Measurements from ENCODE around the gene IFNL1. TPM values are rescaled to one million over a fixed set of nuclear protein-coding genes. Genes with fewer than 3 reads are reported as not detected.
A peak's percentile ranks its signal among the peaks of the same experiment; 100 is the strongest.

The IFNL1 gene
- total and polyA plus RNA-seq, 11 donors = not detected

DNA sequence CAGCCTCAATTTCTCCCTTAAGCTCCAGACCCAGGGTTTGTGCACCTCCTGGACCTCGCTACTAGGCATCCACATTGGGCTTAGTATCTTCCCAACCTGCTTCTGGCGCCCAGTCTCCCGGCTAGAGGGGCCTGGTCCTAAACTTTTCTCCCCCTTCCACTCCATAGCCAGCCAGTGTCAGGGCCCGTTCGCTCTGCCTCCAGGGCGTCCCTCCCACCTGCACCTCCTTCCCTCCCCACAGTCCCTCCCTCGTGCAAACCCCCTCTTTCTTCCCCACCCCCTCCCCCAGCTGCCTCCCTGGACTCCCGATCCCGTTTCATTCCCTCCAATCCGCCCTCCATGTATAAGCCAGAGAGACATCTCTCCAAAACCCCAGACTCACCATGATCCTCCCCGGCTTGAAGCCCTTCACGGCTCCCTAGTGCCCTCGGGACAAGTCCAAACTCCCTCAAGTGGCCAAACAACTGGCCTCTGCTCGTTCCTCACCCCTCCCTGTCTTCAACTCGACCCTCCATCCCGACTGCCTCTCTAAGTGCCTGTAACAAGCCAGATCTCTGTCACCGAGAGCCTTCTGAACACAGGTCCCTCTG is 45.0 kb downstream of the IFNL1 start:
- Histone ChIP-seq H3K4me3 (peak overlapping the region; percentile 55 to 96 (median 79)), H3K9me3 (no peaks in the 10 kb centered on the region), H3K27me3 (no peaks in the 10 kb centered on the region), H3K4me1 (peaks cover 0 to 58% (median 31%) of the 10 kb centered on the region in 12 donors), H3K36me3 (peaks cover 0 to 15% (median 0%) of the 10 kb centered on the region in 9 donors), H3K27ac (peak overlapping the region in 11 of 12 donors; percentile 80 to 93 (median 90))
- 2 to 3% (median 3%) methylated on average over 17 of the region's 17 CpGs for WGBS, 4 donors
- peak in 4 of 5 donors; percentile 29 to 43 (median 36) for DNase-seq
- intact Hi-C loops (cut with DNase I) = loop anchor here in 6 of 10 donors (2.0 to 10.0 kb wide), 7 partner anchors 51 to 219 kb away; partner anchors contain the start of genes PLEKHG2 (in 3 of the 6), EID2B (in 2 of the 6), MED29 (in 2 of the 6) and PAF1 (in 2 of the 6)
- ATAC-seq = peak in 3 of 4 donors; percentile 13 to 27 (median 15)
- TF ChIP-seq POLR2A (IDR thresholded peaks at IDR 0.05) = no peak
- TF ChIP-seq, protein P1, sequence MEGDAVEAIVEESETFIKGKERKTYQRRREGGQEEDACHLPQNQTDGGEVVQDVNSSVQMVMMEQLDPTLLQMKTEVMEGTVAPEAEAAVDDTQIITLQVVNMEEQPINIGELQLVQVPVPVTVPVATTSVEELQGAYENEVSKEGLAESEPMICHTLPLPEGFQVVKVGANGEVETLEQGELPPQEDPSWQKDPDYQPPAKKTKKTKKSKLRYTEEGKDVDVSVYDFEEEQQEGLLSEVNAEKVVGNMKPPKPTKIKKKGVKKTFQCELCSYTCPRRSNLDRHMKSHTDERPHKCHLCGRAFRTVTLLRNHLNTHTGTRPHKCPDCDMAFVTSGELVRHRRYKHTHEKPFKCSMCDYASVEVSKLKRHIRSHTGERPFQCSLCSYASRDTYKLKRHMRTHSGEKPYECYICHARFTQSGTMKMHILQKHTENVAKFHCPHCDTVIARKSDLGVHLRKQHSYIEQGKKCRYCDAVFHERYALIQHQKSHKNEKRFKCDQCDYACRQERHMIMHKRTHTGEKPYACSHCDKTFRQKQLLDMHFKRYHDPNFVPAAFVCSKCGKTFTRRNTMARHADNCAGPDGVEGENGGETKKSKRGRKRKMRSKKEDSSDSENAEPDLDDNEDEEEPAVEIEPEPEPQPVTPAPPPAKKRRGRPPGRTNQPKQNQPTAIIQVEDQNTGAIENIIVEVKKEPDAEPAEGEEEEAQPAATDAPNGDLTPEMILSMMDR (IDR thresholded peaks at IDR 0.05) = no peak

DNA sequence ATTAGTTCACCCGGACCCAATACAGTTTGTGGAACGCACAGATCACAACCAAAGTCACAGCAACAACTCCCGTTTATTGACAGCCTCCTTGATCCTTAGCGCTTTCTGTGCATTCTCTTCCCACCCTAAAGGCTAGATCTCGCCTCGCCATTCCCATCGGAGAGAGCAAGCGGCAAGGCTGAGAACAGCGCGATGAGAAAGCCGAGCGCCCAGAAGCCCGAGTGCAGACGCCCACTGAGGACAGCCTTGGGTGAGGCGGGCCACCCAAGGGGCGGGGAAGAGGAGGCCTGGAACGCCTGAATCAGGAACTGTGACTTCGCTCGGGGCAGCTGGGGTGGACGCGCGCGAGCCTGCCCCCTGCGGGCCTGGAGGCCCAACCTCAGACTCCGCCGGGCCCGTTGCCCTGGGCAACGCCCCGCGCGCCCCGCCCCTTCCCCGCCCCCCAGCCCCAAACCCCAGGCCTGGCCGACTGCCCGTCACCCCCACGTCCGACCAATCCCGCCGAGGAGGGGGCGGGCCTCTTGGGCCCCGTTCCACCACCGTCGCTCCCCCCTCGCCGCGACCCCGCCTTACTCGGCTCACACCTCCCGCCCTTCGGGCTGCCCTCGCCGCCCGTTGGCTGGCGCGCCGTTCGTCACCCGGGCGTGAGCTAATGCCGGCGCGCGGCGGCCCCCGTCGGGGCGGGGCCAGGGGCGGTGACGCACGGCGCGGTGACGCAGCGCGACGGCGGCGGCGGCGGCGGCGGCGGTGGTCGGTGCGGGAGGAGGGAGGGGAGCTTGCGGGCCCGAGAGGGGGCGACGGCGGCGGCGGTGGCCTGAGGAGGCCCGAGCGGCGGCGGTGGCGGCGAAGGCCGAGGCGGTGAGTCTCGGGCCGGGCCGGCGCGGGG is 45.8 kb downstream of the IFNL1 start, which contains the start of gene SAMD4B:
Gene SAMD4B, plus strand, starts transcription at position 703 of the 886 bp plus-strand sequence. CDS start 14,473 bp downstream, outside the sequence.
- Histone ChIP-seq H3K4me3 (peak within 1 kb of the TSS; percentile 71 to 96 (median 86)), H3K27ac (peak within 1 kb of the TSS in 11 of 12 donors; percentile 80 to 93 (median 90)), H3K36me3 (peaks cover 0 to 15% (median 0%) of the 10 kb centered on the region in 9 donors), H3K4me1 (peaks cover 0 to 58% (median 31%) of the 10 kb centered on the region in 12 donors), H3K9me3 (no peaks in the 10 kb centered on the region), H3K27me3 (no peaks in the 10 kb centered on the region)
- peak; percentile 96 to 97 (median 97) for ATAC-seq
- TF ChIP-seq POLR2A (IDR thresholded peaks at IDR 0.05) = peak; percentile 25 to 90
- TF ChIP-seq, protein P1 (IDR thresholded peaks at IDR 0.05) = peak; percentile 75 to 97 (median 88)
- peak; percentile 99 to 100 (median 99) for DNase-seq
- 0 to 1% (median 1%) methylated on average over 16 to 105 of the region's 105 CpGs for WGBS, 4 donors
- intact Hi-C loops (cut with DNase I) = loop anchor here in 6 of 10 donors (1.0 to 10.0 kb wide), 10 partner anchors 48 to 220 kb away; partner anchors contain the start of genes PLEKHG2 (in 4 of the 6), MED29 (in 3 of the 6), PAF1 (in 3 of the 6) and EID2B (in 2 of the 6)

DNA sequence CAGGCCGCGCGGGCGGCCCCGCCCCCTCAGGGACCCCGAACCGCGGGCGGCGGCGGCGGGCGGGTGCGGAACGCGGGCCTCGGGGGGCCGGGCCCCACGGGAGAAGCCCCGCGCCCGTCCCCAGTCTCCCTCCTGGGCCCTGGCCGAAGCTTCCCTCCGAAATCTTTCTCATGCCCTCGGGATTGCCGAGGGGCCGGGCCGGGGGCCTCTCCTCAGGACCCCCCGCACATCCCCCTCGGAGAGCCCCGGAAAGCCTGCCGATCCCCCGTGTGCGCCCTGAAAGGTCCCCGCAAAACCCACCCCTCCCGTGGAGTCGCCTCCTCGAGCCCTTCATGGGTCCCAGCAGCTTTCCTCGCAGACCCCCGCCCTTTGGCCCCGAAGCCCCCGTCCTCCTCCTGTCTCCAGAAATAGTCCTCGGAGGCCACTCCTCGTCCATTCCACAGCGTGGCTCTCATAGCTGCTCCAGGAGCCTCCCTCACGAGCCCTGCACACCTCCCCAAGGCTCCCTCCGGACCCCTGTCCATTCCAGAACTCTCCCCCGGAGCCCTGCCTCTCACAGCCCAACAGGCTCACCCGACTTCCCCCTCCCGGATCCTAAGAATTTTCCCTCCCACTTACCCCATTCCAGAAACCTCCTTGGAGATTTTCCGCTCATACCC is 46.6 kb downstream of the IFNL1 start:
- peaks cover 0 to 18% (median 1%) of the 10 kb centered on the region in 9 donors for H3K36me3 ChIP-seq
- H3K4me1 ChIP-seq = peaks cover 0 to 58% (median 31%) of the 10 kb centered on the region in 12 donors
- ATAC-seq (no peak), DNase-seq (peak in 2 of 5 donors; percentile 39 to 42)
- 2 to 3% (median 2%) methylated on average over 21 to 51 of the region's 51 CpGs for WGBS, 4 donors
- peak overlapping the region in 11 of 12 donors; percentile 62 to 89 (median 80) for H3K27ac ChIP-seq
- H3K9me3 ChIP-seq = no peaks in the 10 kb centered on the region
- no peaks in the 10 kb centered on the region for H3K27me3 ChIP-seq
- peak overlapping the region; percentile 61 to 96 (median 80) for H3K4me3 ChIP-seq
- intact Hi-C loops (cut with DNase I) = loop anchor here in 5 of 10 donors (1.0 to 10.0 kb wide), 9 partner anchors 48 to 220 kb away; partner anchors contain the start of genes MED29 (in 3 of the 5), PAF1 (in 3 of the 5), EID2B (in 2 of the 5) and PLEKHG2 (in 2 of the 5)
- TF ChIP-seq POLR2A (IDR thresholded peaks at IDR 0.05) = no peak
- TF ChIP-seq, protein P1 (IDR thresholded peaks at IDR 0.05) = no peak

Measured in heart left ventricle (tissue), 16 donors.